Measurements from ENCODE around the gene ARFGEF2.

DNA sequence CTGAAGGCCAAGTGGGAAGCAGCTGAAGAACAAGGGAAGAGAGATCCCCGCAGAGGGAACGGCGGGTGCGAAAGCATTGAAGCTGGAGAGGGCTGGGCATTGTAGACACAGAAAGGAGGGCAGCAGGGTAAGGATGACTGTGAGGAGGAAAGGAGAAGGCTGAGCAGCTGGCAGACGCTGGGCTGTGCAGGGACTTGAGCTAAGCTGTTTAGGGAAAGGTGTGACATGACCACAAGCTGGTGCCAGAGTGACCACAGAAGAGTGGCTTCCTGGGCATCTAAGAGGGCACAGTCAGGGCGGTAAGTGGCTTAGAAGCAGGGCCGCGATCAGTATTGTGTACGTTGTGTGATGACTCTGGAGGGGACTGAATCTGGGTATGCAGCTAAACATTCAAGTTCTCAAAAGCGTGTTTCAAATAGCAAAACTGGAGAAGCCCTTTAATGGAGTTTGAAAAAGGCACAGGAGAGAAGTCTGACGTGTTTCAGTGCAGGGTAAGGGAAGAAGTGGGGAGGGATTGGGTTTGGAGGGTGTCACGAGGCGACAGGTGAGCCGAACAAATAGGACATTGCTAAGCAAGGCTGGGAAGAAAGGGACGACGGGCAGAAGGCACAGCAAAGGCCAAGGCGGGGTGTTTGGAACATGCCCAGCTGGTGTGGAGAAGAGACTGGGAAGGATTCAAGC, 46.1 kb upstream of the ARFGEF2 start:
- TF ChIP-seq, protein P1, sequence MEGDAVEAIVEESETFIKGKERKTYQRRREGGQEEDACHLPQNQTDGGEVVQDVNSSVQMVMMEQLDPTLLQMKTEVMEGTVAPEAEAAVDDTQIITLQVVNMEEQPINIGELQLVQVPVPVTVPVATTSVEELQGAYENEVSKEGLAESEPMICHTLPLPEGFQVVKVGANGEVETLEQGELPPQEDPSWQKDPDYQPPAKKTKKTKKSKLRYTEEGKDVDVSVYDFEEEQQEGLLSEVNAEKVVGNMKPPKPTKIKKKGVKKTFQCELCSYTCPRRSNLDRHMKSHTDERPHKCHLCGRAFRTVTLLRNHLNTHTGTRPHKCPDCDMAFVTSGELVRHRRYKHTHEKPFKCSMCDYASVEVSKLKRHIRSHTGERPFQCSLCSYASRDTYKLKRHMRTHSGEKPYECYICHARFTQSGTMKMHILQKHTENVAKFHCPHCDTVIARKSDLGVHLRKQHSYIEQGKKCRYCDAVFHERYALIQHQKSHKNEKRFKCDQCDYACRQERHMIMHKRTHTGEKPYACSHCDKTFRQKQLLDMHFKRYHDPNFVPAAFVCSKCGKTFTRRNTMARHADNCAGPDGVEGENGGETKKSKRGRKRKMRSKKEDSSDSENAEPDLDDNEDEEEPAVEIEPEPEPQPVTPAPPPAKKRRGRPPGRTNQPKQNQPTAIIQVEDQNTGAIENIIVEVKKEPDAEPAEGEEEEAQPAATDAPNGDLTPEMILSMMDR (IDR thresholded peaks at IDR 0.05; ENCODE audit: low read depth, low read length): no peak
- TF ChIP-seq EZH2phosphoT487 (IDR thresholded peaks at IDR 0.05; ENCODE audit: low read depth): no peak
